ENCODE results near the gene ASH1L.

ASH1L gene

DNA sequence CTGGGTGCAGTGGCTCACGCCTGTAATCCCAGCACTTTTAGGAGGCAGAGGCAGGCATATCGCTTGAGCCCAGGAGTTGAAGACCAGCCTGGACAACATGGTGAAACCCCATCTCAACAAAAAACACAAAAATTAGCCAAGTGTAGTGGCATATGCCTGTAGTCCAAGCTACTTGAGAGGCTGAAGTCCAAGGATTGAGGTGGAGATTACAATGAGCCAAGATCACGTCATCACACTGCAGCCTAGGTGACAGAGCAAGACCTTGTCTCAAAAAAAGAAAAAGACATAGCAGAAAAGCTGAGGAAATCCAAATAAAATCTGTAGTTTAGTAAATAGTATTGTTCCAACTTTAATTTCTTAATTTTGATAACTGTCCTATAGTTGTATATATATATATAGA is 11.5 kb upstream of the ASH1L start:
- no peak for TF ChIP-seq PPARA (CRISPR knock-in tag; IDR thresholded peaks at IDR 0.05; ENCODE audit: borderline replicate concordance)
- no peak for TF ChIP-seq ZNF70 (CRISPR knock-in tag; IDR thresholded peaks at IDR 0.05)
- ATAC-seq = no peak

DNA sequence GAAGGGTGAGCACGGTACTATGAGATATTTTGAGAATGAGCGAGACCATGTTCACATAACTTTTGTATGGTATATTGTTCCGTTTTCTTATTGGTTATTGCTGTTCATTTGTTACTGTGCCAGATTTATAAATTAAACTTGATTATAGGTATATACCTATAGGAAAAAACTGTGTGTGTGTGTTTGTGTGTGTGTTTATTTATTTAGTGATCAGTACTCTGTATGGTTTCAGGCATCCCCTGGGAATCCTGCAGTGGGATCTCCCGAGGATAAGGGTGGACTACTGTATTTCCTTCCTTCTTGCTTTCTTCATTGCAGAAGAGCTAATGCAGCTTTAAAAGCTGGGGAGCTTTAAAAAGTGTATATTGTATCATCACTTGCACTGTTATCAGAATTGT is 8.0 kb upstream of the ASH1L start:
- TF ChIP-seq RARB (CRISPR knock-in tag; IDR thresholded peaks at IDR 0.05) (no peak), SNAI2 (CRISPR knock-in tag; IDR thresholded peaks at IDR 0.05) (no peak), ARNTL (CRISPR knock-in tag; IDR thresholded peaks at IDR 0.05; ENCODE audit: borderline replicate concordance, low read depth) (no peak), GLIS3 (CRISPR knock-in tag; IDR thresholded peaks at IDR 0.05) (no peak), TOX (CRISPR knock-in tag; IDR thresholded peaks at IDR 0.05; ENCODE audit: borderline replicate concordance) (no peak), ESRRG (CRISPR knock-in tag; IDR thresholded peaks at IDR 0.05) (no peak), ZNF565 (CRISPR knock-in tag; conservative IDR thresholded peaks at IDR 0.05; ENCODE audit: low read depth) (no peak), ZC3H10 (CRISPR knock-in tag; IDR thresholded peaks at IDR 0.05) (no peak), ISL1 (CRISPR knock-in tag; IDR thresholded peaks at IDR 0.05) (no peak), OSR1 (CRISPR knock-in tag; IDR thresholded peaks at IDR 0.05) (no peak), BACH2 (CRISPR knock-in tag; IDR thresholded peaks at IDR 0.05; ENCODE audit: borderline replicate concordance) (no peak), ZFP3 (CRISPR knock-in tag; IDR thresholded peaks at IDR 0.05) (no peak), TSHZ2 (CRISPR knock-in tag; IDR thresholded peaks at IDR 0.05) (no peak), ZFP30 (CRISPR knock-in tag; IDR thresholded peaks at IDR 0.05) (no peak), PATZ1 (CRISPR knock-in tag; IDR thresholded peaks at IDR 0.05; ENCODE audit: borderline replicate concordance) (no peak), ZNF8 (CRISPR knock-in tag; IDR thresholded peaks at IDR 0.05) (no peak)
- TF ChIP-seq, protein P1, sequence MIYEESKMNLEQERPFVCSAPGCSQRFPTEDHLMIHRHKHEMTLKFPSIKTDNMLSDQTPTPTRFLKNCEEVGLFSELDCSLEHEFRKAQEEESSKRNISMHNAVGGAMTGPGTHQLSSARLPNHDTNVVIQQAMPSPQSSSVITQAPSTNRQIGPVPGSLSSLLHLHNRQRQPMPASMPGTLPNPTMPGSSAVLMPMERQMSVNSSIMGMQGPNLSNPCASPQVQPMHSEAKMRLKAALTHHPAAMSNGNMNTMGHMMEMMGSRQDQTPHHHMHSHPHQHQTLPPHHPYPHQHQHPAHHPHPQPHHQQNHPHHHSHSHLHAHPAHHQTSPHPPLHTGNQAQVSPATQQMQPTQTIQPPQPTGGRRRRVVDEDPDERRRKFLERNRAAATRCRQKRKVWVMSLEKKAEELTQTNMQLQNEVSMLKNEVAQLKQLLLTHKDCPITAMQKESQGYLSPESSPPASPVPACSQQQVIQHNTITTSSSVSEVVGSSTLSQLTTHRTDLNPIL (CRISPR knock-in tag; IDR thresholded peaks at IDR 0.05; ENCODE audit: low read depth) = no peak
- TF ChIP-seq, protein P2, sequence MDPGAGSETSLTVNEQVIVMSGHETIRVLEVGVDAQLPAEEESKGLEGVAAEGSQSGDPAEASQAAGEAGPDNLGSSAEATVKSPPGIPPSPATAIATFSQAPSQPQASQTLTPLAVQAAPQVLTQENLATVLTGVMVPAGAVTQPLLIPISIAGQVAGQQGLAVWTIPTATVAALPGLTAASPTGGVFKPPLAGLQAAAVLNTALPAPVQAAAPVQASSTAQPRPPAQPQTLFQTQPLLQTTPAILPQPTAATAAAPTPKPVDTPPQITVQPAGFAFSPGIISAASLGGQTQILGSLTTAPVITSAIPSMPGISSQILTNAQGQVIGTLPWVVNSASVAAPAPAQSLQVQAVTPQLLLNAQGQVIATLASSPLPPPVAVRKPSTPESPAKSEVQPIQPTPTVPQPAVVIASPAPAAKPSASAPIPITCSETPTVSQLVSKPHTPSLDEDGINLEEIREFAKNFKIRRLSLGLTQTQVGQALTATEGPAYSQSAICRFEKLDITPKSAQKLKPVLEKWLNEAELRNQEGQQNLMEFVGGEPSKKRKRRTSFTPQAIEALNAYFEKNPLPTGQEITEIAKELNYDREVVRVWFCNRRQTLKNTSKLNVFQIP (CRISPR knock-in tag; IDR thresholded peaks at IDR 0.05; ENCODE audit: borderline replicate concordance, low read depth) = no peak
- ATAC-seq = no peak

DNA sequence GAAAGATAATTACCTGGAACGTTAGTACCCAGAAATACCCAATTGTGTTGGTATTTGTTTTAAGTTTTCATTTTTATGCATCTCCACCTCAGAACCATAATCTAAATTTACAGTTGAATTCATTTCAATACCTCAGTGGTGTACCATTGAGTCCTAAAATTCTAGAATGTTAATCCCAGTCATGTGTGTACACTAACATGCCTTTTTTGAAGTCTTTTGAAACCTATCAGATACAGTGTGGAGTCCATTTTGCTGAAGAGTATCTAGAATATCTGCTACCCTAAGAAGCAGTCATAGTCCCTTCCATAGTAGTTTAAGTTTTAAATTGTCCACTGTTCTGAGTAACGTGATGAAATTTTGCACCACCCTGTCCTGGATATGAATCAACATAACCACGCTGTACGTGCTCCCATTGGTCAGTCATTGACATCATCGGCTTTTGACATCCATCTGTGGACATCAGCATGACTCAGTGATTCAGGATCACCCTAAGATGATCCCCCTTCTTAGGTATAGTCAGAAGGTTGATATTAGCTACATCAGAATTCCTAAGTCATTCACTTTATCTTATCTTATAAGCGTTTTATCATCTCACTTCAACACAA is 7.5 kb upstream of the ASH1L start:
- TF ChIP-seq GLIS3 (CRISPR knock-in tag; IDR thresholded peaks at IDR 0.05) (no peak), RARB (CRISPR knock-in tag; IDR thresholded peaks at IDR 0.05) (no peak), ZC3H10 (CRISPR knock-in tag; IDR thresholded peaks at IDR 0.05) (no peak), CSDC2 (CRISPR knock-in tag; IDR thresholded peaks at IDR 0.05) (no peak)
- TF ChIP-seq, protein P2 (CRISPR knock-in tag; IDR thresholded peaks at IDR 0.05; ENCODE audit: borderline replicate concordance, low read depth) = no peak
- TF ChIP-seq, protein P1 (CRISPR knock-in tag; IDR thresholded peaks at IDR 0.05; ENCODE audit: low read depth) = no peak
- ATAC-seq = no peak

GRCh38 chr1:155563377-155564022 is 897 bp upstream of the ASH1L start:
- ATAC-seq = peak; percentile 9

GRCh38 chr1:155561779-155562580 is 623 bp downstream of the ASH1L start:
- ATAC-seq = peak; percentile 53

Measured in SK-N-SH treated with all-trans-retinoic acid at 6 μM for 48 hours (cell line).